Skin of body (tissue), 3 donors: ENCODE results near the gene LIPJ. TPM values are rescaled to one million over a fixed set of nuclear protein-coding genes. Genes with fewer than 3 reads are reported as not detected.

ENCODE experiments used
- DNase-seq: peaks from one replicate; lab custom pipeline; 2025; lab: John Stamatoyannopoulos, UW
- small RNA-seq: library from RNA; depleted of rRNA; stranded (forward); fragments of <200 nt; gene quantifications from one replicate; pipeline ENCODE3, GENCODE V24; 2014; ENCODE audit warnings: low replicate concordance
- total RNA-seq: library from RNA; depleted of rRNA; stranded (reverse); fragments of >200 nt; gene quantifications from one replicate; pipeline ENCODE4 v1.2.3, GENCODE V29; 2014

Gene LIPJ
- total RNA-seq, 1 donor from 2014 or later, result 0.49 TPM

- DNase-seq, result no peak
Observed at GRCh38 chr10:88594482-88594881, 7.9 kb downstream of the LIPJ start.

GRCh38 chr10:88598055-88598454, 11.5 kb downstream of the LIPJ start:
- DNase-seq, result no peak

DNA sequence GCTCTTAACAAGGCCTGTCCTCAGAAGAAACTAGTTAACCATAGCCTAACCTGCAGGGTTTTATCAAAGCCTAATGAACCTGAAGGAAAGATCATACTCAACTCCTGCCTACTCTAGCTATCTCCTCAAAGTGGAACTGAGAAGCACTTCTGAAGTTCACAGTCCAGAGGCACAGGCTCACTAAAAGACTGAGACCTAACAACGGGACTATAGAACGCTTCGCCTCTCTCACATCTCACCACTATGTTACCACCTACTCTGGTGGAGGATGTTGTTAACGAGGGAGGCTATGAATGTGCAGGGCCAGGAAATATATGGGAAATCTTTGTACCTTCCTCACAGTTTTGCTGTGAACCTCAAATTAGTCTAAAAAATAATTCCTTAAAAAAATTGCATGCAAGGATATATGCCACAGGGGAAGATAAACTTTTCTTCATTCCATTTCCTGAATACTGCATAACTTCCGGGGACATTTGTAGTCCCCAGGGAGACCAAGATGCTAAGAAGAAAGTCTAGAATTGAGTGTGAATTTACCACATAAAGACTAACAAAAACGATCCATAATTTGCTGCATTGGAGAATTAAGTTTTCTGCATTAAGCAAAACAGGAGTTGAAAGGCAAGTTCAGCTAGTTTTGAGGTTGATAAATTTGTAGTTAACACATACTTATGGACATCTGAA, 21.6 kb downstream of the LIPJ start:
- no peak for DNase-seq

DNA sequence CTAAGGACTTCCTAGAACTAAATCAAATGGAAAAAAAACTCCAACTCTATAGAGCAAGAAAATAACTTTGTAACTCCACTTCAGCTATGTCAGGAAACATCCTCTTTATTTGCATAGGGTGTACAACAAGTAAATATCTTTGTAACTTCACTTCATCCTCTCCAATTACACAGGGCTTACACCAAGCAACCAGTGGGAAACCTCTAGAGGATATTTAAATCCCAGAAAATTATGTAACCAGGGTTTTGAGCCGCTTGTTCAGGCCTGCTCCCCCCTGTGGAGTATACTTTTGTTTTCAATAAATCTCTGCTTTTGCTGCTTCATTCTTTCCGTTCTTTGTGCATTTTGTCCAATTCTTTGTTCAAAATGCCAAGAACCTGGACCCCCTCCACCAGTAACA, 22.2 kb downstream of the LIPJ start:
- DNase-seq, result no peak

DNA sequence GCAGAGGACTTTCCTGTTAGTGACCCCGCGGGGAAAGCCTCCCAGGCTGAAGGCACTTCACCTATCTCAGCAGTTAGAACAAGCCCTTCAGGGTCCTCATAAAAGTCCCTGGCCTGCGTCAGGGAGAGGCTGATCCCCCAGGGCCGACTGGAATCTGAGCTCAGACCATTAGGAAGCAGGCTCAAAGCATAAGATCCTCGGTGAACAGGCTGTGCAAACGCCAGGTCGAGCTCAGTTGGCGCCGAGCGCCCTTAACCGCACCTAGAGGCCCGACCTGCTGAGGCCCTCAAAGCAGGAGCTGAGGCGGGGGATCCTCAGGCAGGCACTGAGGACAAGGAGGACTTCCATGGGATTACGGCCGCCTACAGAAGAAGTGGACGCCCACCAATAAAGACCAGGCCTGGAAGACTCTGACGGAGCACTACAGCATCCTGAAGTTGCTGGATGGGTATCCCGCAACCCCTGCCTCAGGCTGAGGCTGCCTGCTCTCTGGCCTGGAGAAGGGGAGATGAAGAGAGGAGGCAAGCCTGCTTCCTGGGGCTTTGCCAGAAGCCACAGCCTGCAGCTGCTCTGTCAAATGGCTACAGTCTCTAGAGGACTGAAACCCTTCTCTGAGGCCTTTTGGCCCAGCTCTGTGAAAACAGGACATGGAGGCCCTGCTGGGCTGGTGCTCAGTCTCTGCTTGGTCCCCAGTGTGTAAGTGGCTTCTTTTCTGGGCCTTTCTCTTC, 29.9 kb downstream of the LIPJ start:
- DNase-seq, result no peak

- DNase-seq, result no peak
Observed at GRCh38 chr10:88617772-88618300, 31.3 kb downstream of the LIPJ start.

- DNase-seq, result no peak
Observed at GRCh38 chr10:88618496-88618895, 31.9 kb downstream of the LIPJ start.

DNA sequence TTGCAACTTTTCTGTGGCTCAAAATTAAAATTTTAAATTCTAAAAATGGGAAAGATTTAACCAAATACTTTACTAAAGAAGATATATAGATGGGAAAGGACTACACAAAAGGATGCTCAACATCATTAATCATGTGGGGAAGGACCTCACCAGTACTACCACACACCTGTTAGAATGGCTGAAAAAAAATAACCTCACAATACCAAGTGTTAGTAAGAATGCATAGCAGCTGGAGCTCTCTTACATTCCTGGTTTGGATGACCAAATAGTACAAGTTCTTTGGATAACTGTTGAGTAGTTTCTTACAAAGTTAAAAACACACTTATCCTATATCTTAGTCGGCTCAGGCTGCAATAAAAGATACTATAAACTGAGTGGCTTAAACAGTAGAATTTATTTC, 33.9 kb downstream of the LIPJ start:
- no peak for DNase-seq

DNA sequence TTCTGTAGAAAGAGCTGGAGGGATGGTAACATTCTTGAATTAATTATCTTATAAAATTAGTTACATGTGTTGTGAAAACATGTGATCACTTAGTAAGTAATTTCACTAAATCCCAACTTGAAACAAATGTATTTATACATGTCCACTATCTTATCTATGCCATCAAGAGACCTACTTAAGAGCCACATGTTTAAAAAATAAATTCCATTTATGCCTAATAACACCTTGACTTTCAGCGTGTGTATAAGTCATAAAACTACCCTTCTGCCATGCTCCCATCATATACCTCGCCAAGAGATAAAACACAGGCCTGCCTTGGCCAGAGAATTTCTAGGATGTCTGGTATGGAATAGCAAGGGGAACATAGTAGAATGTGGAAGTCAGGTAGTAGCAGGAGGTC, 37.3 kb downstream of the LIPJ start:
- DNase-seq, result no peak

DNA sequence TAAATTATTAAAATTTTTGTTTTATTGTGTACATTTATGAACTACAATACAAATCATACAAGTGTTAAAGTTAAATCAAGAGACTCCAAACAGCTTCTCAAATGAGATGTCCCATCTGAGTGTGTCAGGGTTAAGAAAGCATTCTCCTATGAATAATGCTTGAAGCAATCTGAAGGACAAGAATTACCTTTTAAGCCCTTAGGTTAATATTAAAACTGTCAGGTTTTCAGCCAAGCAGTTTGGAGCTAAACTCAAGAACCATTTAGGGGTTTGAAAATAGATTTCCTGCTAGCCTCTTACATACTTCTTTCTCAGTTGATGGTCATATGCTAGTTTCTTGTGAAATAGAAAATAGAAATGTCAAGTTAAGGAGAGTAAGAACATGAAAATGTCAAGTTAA, 38.3 kb downstream of the LIPJ start:
- no peak for DNase-seq

- DNase-seq, result no peak
Observed at GRCh38 chr10:88640186-88640585, 53.6 kb downstream of the LIPJ start.

DNA sequence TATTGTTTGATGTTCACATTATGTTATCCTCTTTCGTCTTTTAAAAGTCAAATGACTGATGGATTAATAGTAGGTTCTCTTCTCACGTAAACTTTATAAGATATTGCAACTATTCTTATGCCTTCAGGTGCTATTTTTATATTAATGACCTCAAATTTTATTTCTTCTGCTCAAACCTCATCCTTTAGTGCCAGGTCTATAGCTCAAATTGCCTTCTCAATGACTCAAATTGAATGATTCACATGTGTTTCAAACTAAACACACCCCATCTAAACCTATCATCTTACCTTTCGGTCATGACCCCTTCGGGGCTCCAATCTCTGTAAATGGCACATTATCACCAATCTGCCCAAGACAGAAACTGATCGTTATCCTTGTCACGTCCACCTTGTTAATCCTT, 55.6 kb downstream of the LIPJ start:
- no peak for DNase-seq

GRCh38 chr10:88642963-88643362, 56.4 kb downstream of the LIPJ start:
- DNase-seq, result no peak

DNA sequence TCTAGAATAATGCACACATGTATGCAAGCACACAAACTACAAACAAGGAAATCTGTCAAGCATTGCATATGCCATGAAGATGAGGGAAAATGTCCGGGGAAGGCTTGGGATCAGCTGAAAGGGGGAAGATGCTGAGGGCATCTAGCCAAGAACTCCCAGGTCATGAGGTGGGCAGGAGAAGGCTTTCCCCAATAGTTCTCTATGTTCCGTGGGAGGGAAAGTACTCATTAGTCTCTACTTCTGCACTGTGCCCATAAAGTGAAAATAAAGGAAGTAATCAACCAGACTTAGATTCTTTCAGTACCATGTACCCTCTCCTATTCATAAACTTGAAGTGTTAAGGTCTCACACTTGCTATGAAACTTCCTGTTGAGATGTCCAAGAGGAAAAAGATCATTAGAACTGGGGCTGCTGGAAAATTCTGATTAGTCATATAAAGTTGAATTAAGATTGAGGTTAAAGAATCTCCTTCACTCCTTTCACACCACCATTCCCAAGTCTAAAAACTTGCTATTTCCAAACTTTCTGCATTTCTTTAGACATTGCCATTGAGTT, 60.6 kb downstream of the LIPJ start:
- no peak for DNase-seq

DNA sequence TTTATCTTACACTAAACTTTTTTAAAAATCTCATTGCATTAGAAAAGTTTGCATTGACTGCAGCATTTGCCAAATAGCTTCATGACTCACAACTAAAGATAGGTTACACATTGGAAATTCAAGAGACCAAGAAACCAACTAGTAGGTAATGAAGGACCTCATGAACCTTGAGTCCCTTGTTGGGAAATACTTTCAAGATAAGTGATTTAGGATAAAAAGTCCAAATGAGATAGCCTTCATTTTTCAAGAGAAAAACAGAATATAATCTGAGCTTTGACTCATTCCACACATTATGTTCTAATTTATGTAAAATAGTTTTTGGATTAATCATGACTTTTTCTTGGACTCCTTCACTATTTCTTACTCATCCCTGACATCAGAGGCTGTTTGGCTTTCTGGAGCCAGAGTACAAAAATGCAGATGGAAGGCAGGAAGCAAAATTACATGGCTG, 64.6 kb downstream of the LIPJ start:
- peak; percentile 59 for DNase-seq

GRCh38 chr10:88652616-88653015, 66.1 kb downstream of the LIPJ start:
- DNase-seq, result no peak

Small RNA genes within 50 kb of the gene (small RNA-seq; reads per million reads assigned to genes)
- gene RF00019, result not detected

Other genes with a start within 250 kb of the LIPJ start
- 6.5 TPM for gene RNLS, start 3.4 kb upstream of the LIPJ start, total RNA-seq
- 0.10 TPM for gene LIPF, start 77.7 kb downstream of the LIPJ start, total RNA-seq
- gene LIPK, start 119.5 kb downstream of the LIPJ start, total RNA-seq, result 10.6 TPM
- 8.2 TPM for gene LIPN, start 173.3 kb downstream of the LIPJ start, total RNA-seq
- gene LIPM, start 216.0 kb downstream of the LIPJ start, total RNA-seq, result 17.1 TPM